ENCODE data around the gene LHX3.

LHX3 gene

DNA sequence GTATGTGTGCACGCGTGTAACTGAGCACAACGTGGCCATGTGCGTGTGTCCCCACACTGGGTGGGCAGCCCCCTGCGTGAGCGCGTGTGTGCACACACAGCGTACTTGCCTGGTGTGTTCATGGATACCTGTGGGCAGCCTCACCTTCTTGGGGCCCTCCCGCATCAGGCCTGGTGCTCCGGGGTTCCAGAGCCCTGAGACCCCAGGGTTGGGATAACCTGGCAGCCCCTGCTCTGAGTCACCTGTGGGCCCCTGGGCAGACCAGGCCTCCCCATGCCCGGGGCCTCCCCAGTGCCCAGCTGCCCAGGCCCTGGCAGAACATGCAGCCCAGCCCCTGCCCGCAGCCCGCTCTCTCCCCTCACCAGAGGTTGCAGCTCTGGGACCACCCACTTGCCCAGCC lies 25.2 kb downstream of the LHX3 start:
- no peak overlapping the region for H3K4me3 ChIP-seq (ENCODE audit: low read depth, low read length)
- CTCF ChIA-PET = interaction anchor here (1.6 kb wide), 1 partner anchor 10 kb away, joined by 3 read pairs; no protein-coding TSS in a partner anchor
- POLR2A ChIA-PET = no interaction called here
- TF ChIP-seq, protein P1, sequence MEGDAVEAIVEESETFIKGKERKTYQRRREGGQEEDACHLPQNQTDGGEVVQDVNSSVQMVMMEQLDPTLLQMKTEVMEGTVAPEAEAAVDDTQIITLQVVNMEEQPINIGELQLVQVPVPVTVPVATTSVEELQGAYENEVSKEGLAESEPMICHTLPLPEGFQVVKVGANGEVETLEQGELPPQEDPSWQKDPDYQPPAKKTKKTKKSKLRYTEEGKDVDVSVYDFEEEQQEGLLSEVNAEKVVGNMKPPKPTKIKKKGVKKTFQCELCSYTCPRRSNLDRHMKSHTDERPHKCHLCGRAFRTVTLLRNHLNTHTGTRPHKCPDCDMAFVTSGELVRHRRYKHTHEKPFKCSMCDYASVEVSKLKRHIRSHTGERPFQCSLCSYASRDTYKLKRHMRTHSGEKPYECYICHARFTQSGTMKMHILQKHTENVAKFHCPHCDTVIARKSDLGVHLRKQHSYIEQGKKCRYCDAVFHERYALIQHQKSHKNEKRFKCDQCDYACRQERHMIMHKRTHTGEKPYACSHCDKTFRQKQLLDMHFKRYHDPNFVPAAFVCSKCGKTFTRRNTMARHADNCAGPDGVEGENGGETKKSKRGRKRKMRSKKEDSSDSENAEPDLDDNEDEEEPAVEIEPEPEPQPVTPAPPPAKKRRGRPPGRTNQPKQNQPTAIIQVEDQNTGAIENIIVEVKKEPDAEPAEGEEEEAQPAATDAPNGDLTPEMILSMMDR (IDR thresholded peaks at IDR 0.05; ENCODE audit: insufficient read depth, low read length, missing control alignments) = no peak
- no peak for DNase-seq (ENCODE audit: low read depth, low spot score)

DNA sequence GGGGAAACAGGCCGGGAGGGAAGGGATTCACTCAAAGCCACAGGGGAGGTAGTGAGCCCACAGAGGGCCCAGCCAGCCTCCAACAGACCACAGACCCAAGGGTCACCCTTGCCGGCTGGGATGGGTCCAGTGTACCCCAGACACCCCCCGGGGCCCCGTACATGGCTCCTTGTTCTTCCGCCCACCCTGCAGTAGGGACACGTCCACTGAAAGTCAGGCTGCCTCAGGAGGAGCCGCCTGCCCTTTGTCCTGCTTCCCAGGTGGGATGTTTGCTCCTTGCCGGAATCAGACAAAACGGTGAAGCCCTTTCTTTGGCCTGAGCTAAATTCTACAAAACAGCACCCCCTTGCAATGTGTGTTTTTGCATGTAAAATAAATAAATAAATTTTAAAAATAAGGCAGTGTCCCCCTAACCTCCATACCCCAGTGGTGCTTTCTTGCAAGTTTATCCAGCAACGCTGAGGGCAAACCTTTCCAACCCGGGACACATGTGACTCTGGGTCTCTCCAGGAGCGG lies 25.8 kb downstream of the LHX3 start:
- CTCF ChIA-PET = interaction anchor here (1.6 kb wide), 1 partner anchor 10 kb away, joined by 3 read pairs; no protein-coding TSS in a partner anchor
- POLR2A ChIA-PET = no interaction called here
- no peak overlapping the region for H3K4me3 ChIP-seq (ENCODE audit: low read depth, low read length)
- DNase-seq (ENCODE audit: low read depth, low spot score) = no peak
- TF ChIP-seq, protein P1 (IDR thresholded peaks at IDR 0.05; ENCODE audit: insufficient read depth, low read length, missing control alignments) = no peak

DNA sequence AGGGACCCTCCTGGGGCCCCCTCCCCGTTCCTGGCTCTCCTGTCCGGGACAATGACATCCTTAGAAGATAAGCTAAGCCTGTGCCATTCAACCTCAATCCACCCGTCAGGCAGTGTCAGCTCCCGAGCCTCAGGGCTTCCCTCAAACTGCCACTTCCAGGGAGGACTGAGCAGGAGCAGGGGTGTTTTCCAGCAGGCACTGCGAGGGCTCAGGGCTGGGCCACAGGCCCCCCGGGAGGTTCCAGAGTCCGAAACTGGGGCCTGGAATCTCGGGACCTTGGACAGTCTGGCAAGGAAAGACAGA lies 26.2 kb downstream of the LHX3 start:
- CTCF ChIA-PET = interaction anchor here (0.7 to 1.6 kb wide), 2 partner anchors 9 to 105 kb away, joined by 3 read pairs; no protein-coding TSS in a partner anchor
- H3K4me3 ChIP-seq (ENCODE audit: low read depth, low read length) = no peak overlapping the region
- TF ChIP-seq, protein P1 (IDR thresholded peaks at IDR 0.05; ENCODE audit: insufficient read depth, low read length, missing control alignments) = no peak
- POLR2A ChIA-PET = no interaction called here
- DNase-seq (ENCODE audit: low read depth, low spot score) = no peak

DNA sequence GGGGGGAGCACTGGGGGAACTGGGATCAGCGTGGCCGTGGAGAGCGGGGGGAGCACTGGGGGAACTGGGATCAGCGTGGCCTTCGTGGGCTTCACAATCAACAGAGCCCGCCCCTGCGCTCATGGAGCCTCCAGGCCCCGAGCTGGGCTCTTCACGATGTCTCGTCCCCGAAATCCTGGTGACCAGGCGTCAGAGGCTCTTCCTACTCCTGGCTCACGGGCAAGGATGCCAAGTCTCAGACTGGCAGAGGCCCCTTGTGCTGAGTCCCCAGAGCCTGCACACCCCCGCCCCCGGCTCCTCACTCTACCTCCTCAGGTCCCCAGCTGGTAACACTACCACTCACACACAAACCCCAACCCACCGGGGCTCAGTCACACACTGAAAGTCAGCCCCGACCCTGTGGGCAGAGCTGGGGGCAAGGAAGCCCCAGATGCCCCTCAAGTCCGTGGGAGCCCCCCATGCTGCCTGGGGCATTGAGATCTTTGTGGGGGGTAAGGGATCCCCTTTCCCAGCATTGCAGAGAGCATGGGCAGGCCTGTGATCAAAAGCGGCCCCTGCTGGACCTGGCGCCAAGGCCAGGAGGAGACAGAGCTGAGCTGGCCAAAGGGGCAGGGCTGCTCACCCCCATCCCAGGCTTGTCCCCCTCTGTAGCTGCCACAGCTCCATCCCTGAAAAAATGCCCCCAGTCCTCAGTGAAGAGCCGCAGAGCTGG lies 26.7 kb downstream of the LHX3 start:
- H3K4me3 ChIP-seq (ENCODE audit: low read depth, low read length) = no peak overlapping the region
- TF ChIP-seq, protein P1 (IDR thresholded peaks at IDR 0.05; ENCODE audit: insufficient read depth, low read length, missing control alignments) = no peak
- CTCF ChIA-PET = interaction anchor here (0.7 to 1.6 kb wide), 2 partner anchors 9 to 106 kb away, joined by 3 read pairs; no protein-coding TSS in a partner anchor
- POLR2A ChIA-PET = no interaction called here
- no peak for DNase-seq (ENCODE audit: low read depth, low spot score)

DNA sequence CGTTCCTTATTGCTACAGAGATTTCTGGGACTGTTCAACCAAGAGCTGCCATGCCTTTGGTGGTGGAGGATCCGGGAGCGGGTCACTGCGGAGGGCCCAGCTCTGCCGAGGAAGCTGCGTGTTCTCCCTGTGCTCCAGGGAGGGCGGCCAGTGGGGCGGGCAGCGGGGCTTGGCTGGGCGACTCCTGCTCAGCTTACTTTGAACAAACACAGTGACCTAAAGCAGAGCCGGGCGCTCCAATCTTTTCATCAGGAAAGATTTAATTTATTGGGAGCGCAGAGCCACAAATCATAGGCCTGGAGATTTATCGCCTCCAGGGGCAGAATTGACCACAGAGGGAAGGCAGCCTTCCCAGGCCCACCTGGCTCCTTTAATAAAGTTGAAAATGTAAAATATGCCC lies 27.7 kb downstream of the LHX3 start:
- DNase-seq (ENCODE audit: low read depth, low spot score) = no peak
- POLR2A ChIA-PET = no interaction called here
- TF ChIP-seq, protein P1 (IDR thresholded peaks at IDR 0.05; ENCODE audit: insufficient read depth, low read length, missing control alignments) = no peak
- H3K4me3 ChIP-seq (ENCODE audit: low read depth, low read length) = no peak overlapping the region
- CTCF ChIA-PET = no interaction called here

DNA sequence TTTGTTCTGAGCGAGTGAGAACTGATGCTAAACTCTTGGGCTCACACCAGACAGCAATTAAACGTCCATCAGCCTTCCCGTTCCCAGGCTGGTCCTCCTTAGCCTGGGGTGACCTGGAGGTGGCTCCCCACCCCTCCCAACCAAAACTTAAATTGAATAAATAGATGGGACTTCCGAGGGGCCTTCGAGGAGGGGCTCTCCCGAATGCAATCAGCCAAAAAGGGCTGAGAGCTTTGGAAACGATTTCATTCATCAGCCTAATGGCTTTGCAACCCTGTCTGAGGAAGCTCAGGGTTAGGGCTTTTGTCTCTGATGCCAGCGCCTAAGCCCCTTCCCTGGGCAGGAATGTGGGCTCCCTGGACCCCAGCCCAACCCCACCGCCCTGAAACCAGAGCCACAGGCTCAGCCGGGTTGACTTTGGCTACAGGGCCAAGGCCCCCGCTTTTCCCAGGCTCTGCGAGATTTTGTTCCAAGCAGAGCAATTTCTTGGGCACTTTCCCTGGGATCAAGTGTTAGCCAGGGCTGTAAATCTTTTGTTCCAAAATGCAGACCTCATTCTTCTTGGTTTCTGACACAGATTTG lies 29.2 kb downstream of the LHX3 start:
- H3K4me3 ChIP-seq (ENCODE audit: low read depth, low read length) = no peak overlapping the region
- TF ChIP-seq, protein P1 (IDR thresholded peaks at IDR 0.05; ENCODE audit: insufficient read depth, low read length, missing control alignments) = no peak
- DNase-seq (ENCODE audit: low read depth, low spot score) = no peak
- ChIA-PET CTCF (interaction anchor here (1.0 to 1.8 kb wide), 3 partner anchors 10 to 109 kb away, joined by 3 to 4 read pairs (median 4); no protein-coding TSS in a partner anchor), POLR2A (no interaction called here)
